HepG2 (cell line): ENCODE results near the gene HIF3A. TPM values are rescaled to one million over a fixed set of nuclear protein-coding genes. Genes with fewer than 3 reads are reported as not detected.

Experiments used
- ATAC-seq: fragments of 200-7000 bp; cut with Tn5 transposase; 3 replicates; pipeline ENCODE4 v1.9.1; 2020; ENCODE audit warnings: mild to moderate bottlenecking, moderate library complexity
- BruUV-seq: library from RNA; stranded (reverse); fragments of 400-500 nt; replicated peaks from 2 replicates; lab custom pipeline; 2021; lab: Mats Ljungman, UMichigan
- CTCF ChIA-PET: fragments of 300-600 bp; formaldehyde crosslinking; extraction: SDS; loops from one replicate; lab custom pipeline; 2021; ENCODE audit warnings: low total read pairs, inconsistent platforms, low intra/inter-chr PET ratio; lab: Yijun Ruan, JAX
- POLR2A ChIA-PET: fragments of 350-600 bp; sonication (Branson Sonifier 250); formaldehyde crosslinking; loops from one replicate; lab custom pipeline; 2020; ENCODE audit warnings: antibody characterized with exemption, inconsistent platforms; lab: Yijun Ruan, JAX
- DNase-seq: peaks from one replicate; pipeline ENCODE4 v3.0.0-alpha.2; 2015; ENCODE audit warnings: low spot score
- FAIRE-seq: peaks from 3 replicates; lab custom pipeline; 2011; peaks lifted over from hg19 to GRCh38; lab: Jason Lieb, UNC
- H2AFZ ChIP-seq: one replicate; pipeline ENCODE4 v1.6.1; 2011; ENCODE audit warnings: low read length, inconsistent platforms
- H3K27ac ChIP-seq: fragments of 300-600 bp; 3 replicates; pipeline ENCODE4 v1.8.0; 2011; ENCODE audit warnings: mixed run types, mild to moderate bottlenecking, mixed read lengths, low read length, inconsistent platforms; ENCODE audit not compliant: insufficient read depth; ENCODE audit errors: extremely low read length
- H3K27me3 ChIP-seq, 2 experiments: fragments of 200-600 bp in 1 of 2; 2 replicates in 1 of 2; 3 replicates in 1 of 2; pipeline versions ENCODE4 v1.6.0 to v1.8.0; 2011; ENCODE audit warnings: low read length in 2 of 2, mild to moderate bottlenecking in 2 of 2, moderate library complexity in 2 of 2, inconsistent platforms in 1 of 2; ENCODE audit not compliant: insufficient read depth in 2 of 2, control insufficient read depth in 1 of 2
- H3K36me3 ChIP-seq, 2 experiments: fragments of 200-600 bp in 1 of 2; replicated peaks in 1 of 2; 2 replicates in 1 of 2; 3 replicates in 1 of 2; pipeline versions ENCODE4 v1.5.1 to v1.8.0; 2011; ENCODE audit warnings: low read length in 2 of 2, inconsistent platforms in 1 of 2; ENCODE audit not compliant: insufficient read depth in 2 of 2, control insufficient read depth in 1 of 2
- H3K4me1 ChIP-seq: 2 replicates; pipeline ENCODE4 v1.5.1; 2012; ENCODE audit warnings: low read length, inconsistent platforms; ENCODE audit not compliant: insufficient read depth
- H3K4me2 ChIP-seq: 2 replicates; pipeline ENCODE4 v1.6.0; 2011; ENCODE audit warnings: low read depth, low read length, inconsistent platforms
- H3K4me3 ChIP-seq, 3 experiments: fragments of 200-600 bp in 1 of 3; sonication (generic), shearing (Covaris generic) in 1 of 3; replicated peaks in 1 of 3; 2 replicates each; pipeline ENCODE4 v1.5.1; 2011 to 2016; ENCODE audit warnings: low read length in 3 of 3, inconsistent platforms in 2 of 3, low read depth in 2 of 3, mild to moderate bottlenecking in 2 of 3, control low read depth in 1 of 3, mixed read lengths in 1 of 3; ENCODE audit not compliant: insufficient read depth in 1 of 3
- H3K79me2 ChIP-seq: one replicate; pipeline ENCODE4 v1.6.1; 2011; ENCODE audit warnings: low read length, inconsistent platforms; ENCODE audit not compliant: insufficient read depth
- H3K9ac ChIP-seq: 2 replicates; pipeline ENCODE4 v1.6.0; 2011; ENCODE audit warnings: mild to moderate bottlenecking, low read depth, low read length, inconsistent platforms; ENCODE audit not compliant: insufficient read depth
- H3K9me3 ChIP-seq: 2 replicates; pipeline ENCODE4 v1.5.1; 2012; ENCODE audit warnings: mild to moderate bottlenecking, low read length
- H4K20me1 ChIP-seq: 2 replicates; pipeline ENCODE4 v1.6.0; 2011; ENCODE audit warnings: inconsistent platforms, mild to moderate bottlenecking, low read length, moderate library complexity; ENCODE audit not compliant: insufficient read depth
- IRF2 ChIP-seq: IDR thresholded peaks from 2 replicates; pipeline ENCODE4 v1.6.1; 2018; ENCODE audit warnings: missing genetic modification reagents, missing compliant biosample characterization
- NR1H2 ChIP-seq: sonication (generic); formaldehyde crosslinking; IDR thresholded peaks from 2 replicates; pipeline ENCODE4 v1.8.1; 2022; ENCODE audit warnings: low read depth, missing genetic modification reagents, borderline replicate concordance
- SKI ChIP-seq: fragments of 450-650 bp; IDR thresholded peaks from one replicate; pipeline ENCODE4 v1.6.1; 2018; ENCODE audit warnings: mild to moderate bottlenecking; ENCODE audit not compliant: partially characterized antibody
- TP53 ChIP-seq: sonication (generic); formaldehyde crosslinking; conservative IDR thresholded peaks from 2 replicates; pipeline ENCODE4 v1.4.0; 2020; ENCODE audit warnings: missing genetic modification reagents
- ZBTB10 ChIP-seq: sonication (generic); formaldehyde crosslinking; IDR thresholded peaks from 2 replicates; pipeline ENCODE4 v1.4.0; 2020; ENCODE audit warnings: missing genetic modification reagents, borderline replicate concordance
- ZHX1 ChIP-seq: sonication (generic); formaldehyde crosslinking; IDR thresholded peaks from 2 replicates; pipeline ENCODE4 v1.8.1; 2022; ENCODE audit warnings: low read depth, mild to moderate bottlenecking, missing genetic modification reagents
- ZNF431 ChIP-seq: sonication (generic); formaldehyde crosslinking; IDR thresholded peaks from 2 replicates; pipeline ENCODE4 v1.9.0; 2022; ENCODE audit warnings: missing genetic modification reagents, low read depth, mild to moderate bottlenecking, borderline replicate concordance
- WGBS: methylation state at CpG from one replicate; pipeline ENCODE4 v1.1.6; 2017; ENCODE audit warnings: low lambda C conversion rate; 5-methylcytosine and 5-hydroxymethylcytosine counted together
- in situ Hi-C: cut with HindIII; loops from 2 replicates; pipeline ENCODE4 v1.10.0; 2017; ENCODE audit warnings: low pct_unique_long_range_greater_than_20kb; ENCODE audit not compliant: extremely low pct_ligation_motif_present
- intact Hi-C: fragments of 100-400 bp; cut with micrococcal nuclease; formaldehyde crosslinking; loops from one replicate; pipeline ENCODE4 v1.10.0; 2022; ENCODE audit not compliant: unreplicated experiment
- polyA plus RNA-seq, 8 experiments: library from polyadenylated mRNA; depleted of rRNA in 3 of 8; stranded (reverse) in 7 of 8; unstranded in 1 of 8; fragments of >200 nt; fragmentation: Illumina TruSeq in 4 of 8; extraction: Trizol in 4 of 8; gene quantifications; 2 replicates each; pipeline versions ENCODE4 v1.2.1 to v1.2.3, GENCODE V29; 2011 to 2016; ENCODE audit warnings: low read depth in 4 of 8, missing spikeins in 1 of 8, mixed read lengths in 1 of 8; ENCODE audit not compliant: insufficient read depth in 1 of 8
- total RNA-seq, 5 experiments: library from RNA; depleted of rRNA; stranded (reverse); fragments of >200 nt; fragmentation: Illumina TruSeq; extraction: Trizol; gene quantifications; 2 replicates each; pipeline ENCODE4 v1.2.3, GENCODE V29; 2016; ENCODE audit warnings: low read depth in 1 of 5
- TF ChIP-seq, protein P1 (sequence below): sonication (generic); formaldehyde crosslinking; IDR thresholded peaks from one replicate; pipeline ENCODE4 v1.5.1; 2020; ENCODE audit warnings: mild to moderate bottlenecking, missing genetic modification reagents; ENCODE audit errors: not compliant biosample characterization

HIF3A gene
- total and polyA plus RNA-seq, 2 of the 13 experiments (the other 11 are each of a cell fraction or from before 2014, with no cell fraction given), result 0.09 to 0.22 TPM

GRCh38 chr19:46251416-46251815 is 45.4 kb upstream of the HIF3A start:
- DNase-seq, result no peak
- H3K4me2 ChIP-seq, result no peak overlapping the region
- intact Hi-C loops (no loop called here), in situ Hi-C loops (no loop called here)
- no peaks in the 10 kb centered on the region for H4K20me1 ChIP-seq
- no peak overlapping the region for H3K27ac ChIP-seq
- BruUV-seq, result no TSS peak
- ATAC-seq, result no peak
- H3K79me2 ChIP-seq, result no peaks in the 10 kb centered on the region
- H3K9me3 ChIP-seq, result no peaks in the 10 kb centered on the region
- no peak for FAIRE-seq
- no peak overlapping the region for H2AFZ ChIP-seq
- ChIA-PET POLR2A (no interaction called here), CTCF (no interaction called here)
- H3K9ac ChIP-seq, result no peak overlapping the region
- no peak overlapping the region for H3K4me3 ChIP-seq
- no peaks in the 10 kb centered on the region for H3K36me3 ChIP-seq
- no peaks in the 10 kb centered on the region for H3K4me1 ChIP-seq
- H3K27me3 ChIP-seq, result peaks cover 0 to 11% of the 10 kb centered on the region in 2 experiments; a peak in 1 of 5 replicates
- 5% methylated on average over 5 of the region's 5 CpGs for WGBS
- TF ChIP-seq TP53 (no peak), SKI (no peak), NR1H2 (CRISPR knock-in tag) (no peak), ZNF431 (no peak), ZHX1 (CRISPR knock-in tag) (no peak), ZBTB10 (no peak), IRF2 (CRISPR knock-in tag) (no peak)
- TF ChIP-seq, protein P1, sequence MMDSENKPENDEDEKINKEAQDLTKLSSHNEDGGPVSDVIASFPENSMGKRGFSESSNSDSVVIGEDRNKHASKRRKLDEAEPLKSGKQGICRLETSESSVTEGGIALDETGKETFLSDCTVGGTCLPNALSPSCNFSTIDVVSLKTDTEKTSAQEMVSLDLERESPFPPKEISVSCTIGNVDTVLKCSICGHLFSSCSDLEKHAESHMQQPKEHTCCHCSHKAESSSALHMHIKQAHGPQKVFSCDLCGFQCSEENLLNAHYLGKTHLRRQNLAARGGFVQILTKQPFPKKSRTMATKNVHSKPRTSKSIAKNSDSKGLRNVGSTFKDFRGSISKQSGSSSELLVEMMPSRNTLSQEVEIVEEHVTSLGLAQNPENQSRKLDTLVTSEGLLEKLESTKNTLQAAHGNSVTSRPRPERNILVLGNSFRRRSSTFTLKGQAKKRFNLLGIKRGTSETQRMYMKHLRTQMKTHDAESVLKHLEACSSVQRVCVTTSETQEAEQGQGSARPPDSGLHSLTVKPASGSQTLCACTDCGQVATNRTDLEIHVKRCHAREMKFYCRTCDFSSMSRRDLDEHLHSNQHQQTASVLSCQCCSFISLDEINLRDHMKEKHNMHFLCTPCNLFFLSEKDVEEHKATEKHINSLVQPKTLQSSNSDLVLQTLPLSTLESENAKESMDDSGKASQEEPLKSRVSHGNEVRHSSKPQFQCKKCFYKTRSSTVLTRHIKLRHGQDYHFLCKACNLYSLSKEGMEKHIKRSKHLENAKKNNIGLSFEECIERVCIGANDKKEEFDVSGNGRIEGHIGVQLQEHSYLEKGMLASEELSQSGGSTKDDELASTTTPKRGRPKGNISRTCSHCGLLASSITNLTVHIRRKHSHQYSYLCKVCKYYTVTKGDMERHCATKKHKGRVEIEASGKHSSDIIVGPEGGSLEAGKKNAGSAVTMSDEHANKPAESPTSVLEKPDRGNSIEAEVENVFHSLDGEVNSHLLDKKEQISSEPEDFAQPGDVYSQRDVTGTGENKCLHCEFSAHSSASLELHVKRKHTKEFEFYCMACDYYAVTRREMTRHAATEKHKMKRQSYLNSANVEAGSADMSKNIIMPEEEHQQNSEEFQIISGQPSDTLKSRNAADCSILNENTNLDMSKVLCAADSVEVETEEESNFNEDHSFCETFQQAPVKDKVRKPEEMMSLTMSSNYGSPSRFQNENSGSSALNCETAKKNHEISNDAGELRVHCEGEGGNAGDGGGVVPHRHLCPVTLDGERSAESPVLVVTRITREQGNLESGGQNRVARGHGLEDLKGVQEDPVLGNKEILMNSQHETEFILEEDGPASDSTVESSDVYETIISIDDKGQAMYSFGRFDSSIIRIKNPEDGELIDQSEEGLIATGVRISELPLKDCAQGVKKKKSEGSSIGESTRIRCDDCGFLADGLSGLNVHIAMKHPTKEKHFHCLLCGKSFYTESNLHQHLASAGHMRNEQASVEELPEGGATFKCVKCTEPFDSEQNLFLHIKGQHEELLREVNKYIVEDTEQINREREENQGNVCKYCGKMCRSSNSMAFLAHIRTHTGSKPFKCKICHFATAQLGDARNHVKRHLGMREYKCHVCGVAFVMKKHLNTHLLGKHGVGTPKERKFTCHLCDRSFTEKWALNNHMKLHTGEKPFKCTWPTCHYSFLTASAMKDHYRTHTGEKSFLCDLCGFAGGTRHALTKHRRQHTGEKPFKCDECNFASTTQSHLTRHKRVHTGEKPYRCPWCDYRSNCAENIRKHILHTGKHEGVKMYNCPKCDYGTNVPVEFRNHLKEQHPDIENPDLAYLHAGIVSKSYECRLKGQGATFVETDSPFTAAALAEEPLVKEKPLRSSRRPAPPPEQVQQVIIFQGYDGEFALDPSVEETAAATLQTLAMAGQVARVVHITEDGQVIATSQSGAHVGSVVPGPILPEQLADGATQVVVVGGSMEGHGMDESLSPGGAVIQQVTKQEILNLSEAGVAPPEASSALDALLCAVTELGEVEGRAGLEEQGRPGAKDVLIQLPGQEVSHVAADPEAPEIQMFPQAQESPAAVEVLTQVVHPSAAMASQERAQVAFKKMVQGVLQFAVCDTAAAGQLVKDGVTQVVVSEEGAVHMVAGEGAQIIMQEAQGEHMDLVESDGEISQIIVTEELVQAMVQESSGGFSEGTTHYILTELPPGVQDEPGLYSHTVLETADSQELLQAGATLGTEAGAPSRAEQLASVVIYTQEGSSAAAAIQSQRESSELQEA (CRISPR knock-in tag), result no peak
